Inferior parietal cortex (tissue), 1 donor: ENCODE data around the gene SENP3.

Source experiments
- DNase-seq: peaks from one replicate; pipeline ENCODE4 v3.0.0-alpha.2; 2016; ENCODE audit errors: extremely low spot score

SENP3 gene

DNA sequence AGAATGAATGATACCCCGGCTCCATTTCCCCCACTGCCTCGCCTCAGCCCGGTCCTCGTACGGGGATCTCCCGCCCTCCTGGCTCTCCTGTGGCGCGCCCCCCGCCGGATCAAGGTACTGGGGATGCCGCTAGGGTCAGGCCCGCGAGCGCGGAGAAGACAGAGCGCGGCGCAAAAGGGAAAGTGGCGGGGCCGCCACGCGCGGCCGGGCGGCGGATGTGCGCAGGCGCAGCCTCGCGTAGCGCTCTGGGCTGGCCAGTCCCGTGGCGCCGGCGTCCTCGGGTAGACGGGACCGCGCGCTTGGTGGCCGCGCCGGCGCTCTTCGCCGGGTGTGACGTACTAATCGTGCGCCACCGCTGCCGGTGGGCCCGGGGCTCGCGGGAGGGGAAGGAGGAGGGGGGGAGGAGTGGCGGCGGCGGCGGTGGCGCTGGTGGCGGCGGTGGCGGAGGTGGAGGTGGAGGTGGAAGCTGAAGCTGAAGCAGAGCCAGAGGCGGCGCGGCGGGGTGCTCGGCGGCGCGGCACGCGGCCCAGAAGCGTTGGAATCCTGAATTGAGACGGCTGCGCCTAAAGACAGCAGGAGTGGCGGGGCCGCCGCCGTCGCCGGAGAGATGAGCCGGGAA, at the start of gene SENP3:
Gene SENP3, plus strand, starts transcription at position 331 of the 619 bp plus-strand sequence. CDS start 1,158 bp downstream, outside the sequence.
- DNase-seq = peak; percentile 89

DNA sequence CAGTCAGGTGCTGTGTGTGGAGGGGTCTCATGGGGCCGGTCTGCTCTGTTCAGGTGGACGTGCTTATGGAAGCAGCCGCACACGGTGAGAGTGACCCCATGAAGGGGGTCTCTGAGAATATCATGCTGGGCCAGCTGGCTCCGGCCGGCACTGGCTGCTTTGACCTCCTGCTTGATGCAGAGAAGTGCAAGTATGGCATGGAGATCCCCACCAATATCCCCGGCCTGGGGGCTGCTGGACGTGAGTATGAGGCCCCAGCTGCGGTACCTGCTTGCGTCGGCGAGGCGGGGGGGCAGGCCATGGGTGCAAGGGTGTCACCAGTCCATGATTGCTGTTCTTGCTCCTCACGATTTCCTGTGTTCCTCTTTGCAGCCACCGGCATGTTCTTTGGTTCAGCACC, 49.6 kb upstream of the SENP3 start:
- no peak for DNase-seq

DNA sequence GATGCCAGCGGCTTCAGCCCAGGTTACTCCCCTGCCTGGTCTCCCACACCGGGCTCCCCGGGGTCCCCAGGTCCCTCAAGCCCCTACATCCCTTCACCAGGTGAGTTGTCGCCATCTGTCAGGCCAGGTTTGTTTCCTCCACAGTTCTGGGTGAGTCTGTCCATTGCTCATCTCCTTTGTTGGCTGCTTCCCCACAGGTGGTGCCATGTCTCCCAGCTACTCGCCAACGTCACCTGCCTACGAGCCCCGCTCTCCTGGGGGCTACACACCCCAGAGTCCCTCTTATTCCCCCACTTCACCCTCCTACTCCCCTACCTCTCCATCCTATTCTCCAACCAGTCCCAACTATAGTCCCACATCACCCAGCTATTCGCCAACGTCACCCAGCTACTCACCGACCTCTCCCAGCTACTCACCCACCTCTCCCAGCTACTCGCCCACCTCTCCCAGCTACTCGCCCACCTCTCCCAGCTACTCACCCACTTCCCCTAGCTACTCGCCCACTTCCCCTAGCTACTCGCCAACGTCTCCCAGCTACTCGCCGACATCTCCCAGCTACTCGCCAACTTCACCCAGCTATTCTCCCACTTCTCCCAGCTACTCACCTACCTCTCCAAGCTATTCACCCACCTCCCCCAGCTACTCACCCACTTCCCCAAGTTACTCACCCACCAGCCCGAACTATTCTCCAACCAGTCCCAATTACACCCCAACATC, 48.7 kb upstream of the SENP3 start:
- no peak for DNase-seq

DNA sequence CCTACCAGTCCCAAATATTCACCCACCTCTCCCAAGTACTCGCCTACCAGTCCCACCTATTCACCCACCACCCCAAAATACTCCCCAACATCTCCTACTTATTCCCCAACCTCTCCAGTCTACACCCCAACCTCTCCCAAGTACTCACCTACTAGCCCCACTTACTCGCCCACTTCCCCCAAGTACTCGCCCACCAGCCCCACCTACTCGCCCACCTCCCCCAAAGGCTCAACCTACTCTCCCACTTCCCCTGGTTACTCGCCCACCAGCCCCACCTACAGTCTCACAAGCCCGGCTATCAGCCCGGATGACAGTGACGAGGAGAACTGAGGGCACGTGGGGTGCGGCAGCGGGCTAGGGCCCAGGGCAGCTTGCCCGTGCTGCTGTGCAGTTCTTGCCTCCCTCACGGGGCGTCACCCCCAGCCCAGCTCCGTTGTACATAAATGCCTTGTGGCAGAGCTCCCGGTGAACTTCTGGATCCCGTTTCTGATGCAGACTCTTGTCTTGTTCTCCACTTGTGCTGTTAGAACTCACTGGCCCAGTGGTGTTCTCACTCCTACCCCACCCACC, 47.8 kb upstream of the SENP3 start:
- no peak for DNase-seq

DNA sequence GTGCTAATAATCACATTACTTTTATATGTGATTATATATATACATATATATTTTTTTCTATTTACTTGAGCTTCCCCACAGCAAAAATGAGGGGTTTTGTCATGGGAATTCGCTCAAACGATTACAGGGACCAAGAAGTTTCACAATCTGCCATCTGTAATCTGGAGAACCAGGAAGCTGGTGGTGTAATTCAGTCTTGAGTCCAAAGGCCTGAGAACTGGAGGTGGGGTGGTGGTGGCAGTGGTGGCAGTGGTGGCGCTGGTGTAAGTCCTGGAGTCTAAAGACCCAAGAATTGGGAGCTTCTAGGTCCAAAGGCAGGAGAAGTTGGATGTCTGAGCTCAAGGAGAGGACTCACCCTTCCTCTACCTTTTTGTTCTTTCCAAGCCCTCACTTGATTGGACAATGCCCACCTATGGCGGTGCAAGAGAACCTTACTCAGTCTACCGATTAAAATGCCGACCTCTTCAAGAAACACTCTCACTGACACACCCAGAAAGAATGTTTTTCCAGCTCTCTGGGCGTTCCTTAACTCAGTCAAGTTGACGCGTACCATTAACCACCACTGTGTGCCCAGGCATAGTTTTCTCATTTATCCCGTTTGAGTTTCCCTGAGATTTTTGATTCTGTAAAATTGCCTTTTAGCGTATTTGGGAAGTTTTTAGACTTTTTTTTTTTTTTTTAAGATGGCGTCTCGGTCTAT, 45.7 kb upstream of the SENP3 start:
- DNase-seq = no peak

DNA sequence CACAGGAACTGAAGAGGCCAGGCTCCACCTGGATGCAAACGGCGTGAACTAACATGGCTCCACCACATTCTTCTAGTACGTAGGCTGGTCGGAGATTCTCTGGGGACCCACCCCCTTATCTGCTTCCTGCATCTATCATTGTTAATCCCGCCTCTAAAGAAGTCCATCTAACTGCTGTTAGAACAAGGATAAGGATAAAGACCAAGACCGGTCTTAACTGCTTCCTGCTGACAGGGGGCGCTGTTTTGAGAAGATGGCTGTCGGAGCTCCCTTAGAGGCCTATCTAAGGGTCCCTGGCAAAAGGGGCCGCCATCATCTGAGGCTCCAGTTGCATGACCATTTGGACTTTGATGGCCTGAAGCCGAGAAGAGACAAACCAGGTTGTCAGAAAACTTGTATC, 38.7 kb upstream of the SENP3 start:
- DNase-seq = no peak

DNA sequence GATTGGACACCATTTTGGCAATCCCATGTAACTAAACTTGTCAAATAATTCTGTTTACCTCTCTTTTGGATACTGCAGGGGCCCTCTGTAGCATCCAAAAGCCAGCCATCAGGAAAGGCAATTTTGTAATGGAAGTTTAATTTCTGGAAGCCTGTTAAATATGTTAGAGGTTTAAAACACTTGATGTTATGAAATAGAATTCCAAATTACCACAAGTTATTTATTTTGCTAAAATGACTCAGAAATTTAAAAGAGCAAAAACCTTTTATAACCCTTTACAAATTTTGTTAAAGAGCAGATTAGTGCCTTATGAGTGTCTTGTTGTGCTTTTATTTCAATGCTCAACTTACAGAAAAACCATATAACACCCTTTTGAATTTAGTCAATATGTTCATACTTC, 32.9 kb upstream of the SENP3 start:
- no peak for DNase-seq

DNA sequence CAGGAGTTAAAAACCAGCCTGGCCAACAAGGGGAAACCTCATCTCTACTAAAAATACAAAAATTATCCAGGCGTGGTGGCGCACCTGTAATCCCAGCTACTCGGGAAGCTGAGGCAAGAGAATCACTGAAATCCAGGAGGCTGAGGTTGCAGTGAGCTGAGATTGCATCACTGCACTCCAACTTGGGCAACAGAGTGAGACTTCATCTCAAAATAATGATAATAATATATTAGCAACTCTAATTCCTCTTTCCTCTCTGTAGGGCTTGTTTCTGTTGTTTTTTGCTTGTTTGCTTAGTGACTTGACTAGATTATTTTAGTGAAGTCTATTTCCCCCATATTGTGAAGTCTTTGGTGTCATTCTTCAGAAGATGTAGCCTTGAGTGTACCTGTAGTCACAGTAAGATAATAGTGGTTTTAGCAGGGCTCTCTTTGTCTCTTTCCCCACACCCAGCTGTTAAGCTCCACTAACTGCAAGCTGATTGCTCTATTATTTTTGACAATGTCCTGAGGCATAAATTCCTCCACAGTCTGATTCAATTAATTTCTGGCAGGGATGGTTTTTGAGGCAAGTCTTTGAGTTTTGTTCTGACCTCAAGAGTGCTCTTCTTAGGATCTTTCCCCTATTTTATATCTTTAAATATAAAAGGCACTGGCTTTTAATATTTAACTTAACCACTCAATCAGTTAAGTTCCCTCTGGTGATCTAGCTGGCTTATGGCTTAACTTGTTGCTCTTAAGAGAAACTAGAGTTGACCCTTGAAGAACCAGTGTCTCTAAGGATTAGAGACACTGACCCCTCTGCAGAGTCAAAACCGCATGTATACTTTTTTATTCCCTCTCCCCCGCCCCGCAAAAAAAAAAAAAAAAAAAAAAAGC, 31.5 kb upstream of the SENP3 start:
- no peak for DNase-seq

DNA sequence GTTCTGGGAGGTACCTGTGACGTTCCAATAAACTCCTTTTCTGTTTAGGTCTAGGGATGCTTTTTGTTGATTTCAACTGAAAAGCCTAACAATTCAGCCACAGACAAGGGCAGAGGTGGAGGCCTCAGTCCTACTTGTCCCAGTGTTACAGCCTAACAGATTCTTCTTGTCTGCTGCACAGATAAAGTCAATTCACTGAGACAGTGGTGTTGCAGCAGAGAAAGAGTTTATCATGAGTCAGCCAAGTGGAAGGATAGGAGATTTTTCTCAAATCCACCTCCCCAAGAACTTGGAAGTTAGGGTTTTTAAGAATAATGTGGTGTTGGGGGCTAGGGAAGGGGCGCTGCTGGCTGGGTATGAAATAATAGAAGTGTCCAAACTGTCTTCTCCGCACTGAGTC, 23.7 kb upstream of the SENP3 start:
- no peak for DNase-seq

DNA sequence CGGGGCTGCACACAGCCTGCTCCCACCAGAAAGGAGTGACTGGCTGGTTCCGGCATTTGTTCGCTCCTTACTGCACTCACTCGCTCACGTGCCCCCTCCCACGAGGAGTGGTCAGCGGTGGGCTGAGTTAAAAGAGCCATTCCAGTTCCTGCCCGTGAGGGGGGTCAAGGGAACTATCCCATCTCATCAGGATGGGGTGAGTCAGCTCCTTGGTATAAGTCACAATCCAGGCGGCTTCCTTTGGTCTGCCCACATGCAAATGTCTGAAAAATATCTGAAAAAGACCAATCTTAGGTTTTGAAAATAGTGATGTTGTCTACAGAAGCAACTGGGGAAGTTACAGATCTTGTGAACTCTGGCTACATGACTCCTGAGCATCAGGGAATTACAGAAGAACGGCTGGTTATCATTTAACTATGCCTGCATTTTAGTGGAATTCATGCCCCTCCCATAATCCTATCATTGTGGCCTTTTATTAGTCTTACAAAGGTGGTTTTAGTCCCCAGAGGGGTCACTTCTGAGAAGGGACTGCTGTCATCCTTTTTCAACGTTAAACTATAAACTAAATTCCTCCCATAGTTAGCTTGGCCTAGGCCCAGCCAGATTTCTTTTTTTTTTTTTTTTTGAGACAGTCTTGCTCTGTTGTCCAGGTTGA, 22.7 kb upstream of the SENP3 start:
- no peak for DNase-seq

DNA sequence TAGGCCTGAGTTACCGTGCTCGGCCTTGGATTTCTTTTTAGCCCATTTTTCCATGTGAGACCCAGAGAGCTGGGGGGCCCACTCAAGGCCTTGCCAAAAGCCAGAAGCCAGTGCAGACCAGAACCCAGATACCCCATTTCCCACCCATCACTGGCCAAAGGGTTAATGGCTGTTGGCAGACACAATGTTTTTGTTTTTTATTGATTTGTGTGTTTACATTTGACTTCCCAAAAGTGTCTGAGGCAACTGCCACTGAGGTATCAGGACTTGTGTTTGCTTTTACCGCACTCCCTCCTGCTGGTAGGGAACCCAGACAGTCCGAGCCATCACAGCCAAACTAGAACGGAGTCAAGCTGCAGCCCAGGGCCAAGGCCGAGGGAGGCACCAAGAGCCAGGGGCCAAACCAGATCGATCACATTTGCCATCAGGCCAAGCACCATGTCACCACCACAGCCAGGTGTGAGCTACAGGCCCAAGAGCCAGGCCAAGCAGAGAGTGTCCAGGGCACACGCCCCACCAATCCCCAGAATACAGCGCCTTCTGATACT, 20.6 kb upstream of the SENP3 start:
- DNase-seq = no peak

DNA sequence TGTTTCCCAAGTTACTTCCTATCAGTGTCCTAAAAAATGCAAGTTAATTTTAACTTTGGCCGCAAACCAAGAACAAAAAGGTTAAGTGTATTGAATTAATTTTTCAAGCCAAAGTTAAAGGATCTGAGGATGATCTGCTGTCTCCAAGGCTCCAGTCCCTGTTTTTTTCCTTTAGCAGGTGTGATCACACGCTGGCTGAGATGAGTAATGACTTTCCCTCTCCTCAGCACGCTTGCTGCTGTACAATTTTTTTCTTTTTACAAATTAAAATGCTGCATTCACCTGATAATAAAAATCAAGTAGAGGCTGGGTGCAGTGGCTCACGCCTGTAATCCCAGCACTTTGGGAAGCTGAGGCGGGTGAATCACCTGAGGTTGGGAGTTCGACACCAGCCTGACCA, 16.8 kb upstream of the SENP3 start:
- no peak for DNase-seq

DNA sequence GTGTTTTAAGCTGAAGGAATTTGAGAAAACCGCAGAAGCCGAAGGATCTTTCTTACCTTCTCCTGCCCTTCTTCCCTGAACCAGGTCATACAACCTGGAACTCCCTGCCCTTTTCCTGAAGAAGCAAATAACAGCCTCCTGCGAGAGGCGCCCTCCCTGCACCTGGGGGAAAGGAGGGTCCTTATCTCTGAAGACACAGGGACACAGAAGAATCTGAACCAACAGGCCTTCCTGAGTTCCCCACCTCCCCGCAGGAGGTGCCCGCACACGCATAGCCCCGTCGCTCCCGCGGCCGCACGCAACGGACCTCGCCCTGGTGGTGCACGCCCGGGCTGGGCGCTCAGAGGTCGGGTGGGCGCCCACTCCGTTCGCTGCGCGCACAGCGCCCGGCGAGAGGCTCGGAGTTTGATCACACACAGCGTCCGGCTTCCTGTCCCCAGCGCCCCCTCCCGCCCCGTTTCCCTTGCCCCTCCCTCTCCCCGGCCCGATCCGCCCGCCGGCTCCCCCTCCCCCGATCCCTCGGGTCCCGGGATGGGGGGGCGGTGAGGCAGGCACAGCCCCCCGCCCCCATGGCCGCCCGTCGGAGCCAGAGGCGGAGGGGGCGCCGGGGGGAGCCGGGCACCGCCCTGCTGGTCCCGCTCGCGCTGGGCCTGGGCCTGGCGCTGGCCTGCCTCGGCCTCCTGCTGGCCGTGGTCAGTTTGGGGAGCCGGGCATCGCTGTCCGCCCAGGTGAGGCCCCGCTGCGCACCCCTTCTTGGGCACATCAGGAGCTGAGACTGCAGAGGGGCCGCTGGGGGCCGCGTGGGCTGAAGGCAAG, 12.9 kb upstream of the SENP3 start, which contains the start of gene TNFSF12:
Gene TNFSF12, plus strand, starts transcription at position 474 of the 816 bp plus-strand sequence. Its CDS starts 96 bp downstream, at position 570.
- DNase-seq = peak; percentile 12

DNA sequence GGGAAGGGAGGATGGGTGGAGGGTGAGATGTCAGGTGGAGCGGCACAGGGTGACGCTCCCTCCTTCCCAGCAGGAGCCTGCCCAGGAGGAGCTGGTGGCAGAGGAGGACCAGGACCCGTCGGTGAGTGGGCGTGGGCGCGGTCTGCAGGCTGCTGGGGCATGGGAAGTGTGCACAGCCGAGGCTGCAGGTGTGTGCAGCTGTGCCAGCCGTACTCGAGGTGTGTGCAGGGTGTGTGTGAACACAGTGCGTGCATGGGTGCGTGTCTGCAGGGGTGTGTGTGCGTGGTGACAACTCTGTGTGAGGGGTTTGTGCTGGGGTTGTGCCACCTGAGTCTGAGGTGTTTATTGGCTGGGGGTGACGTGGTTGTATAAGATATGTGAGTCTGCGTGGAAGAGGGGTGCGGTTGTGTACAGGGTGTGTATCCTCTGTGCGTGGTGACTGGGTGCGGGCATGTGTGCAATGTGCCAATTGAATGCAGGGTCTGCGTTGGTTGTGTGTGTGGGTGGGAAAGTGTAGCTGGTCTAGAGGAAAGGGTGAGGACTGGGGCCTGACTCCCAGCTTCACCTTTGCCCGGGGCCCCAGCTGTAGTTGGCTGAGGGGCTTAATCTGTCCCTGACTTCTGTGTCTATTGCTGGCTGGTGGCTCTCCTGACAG, 12.2 kb upstream of the SENP3 start:
- DNase-seq = no peak

DNA sequence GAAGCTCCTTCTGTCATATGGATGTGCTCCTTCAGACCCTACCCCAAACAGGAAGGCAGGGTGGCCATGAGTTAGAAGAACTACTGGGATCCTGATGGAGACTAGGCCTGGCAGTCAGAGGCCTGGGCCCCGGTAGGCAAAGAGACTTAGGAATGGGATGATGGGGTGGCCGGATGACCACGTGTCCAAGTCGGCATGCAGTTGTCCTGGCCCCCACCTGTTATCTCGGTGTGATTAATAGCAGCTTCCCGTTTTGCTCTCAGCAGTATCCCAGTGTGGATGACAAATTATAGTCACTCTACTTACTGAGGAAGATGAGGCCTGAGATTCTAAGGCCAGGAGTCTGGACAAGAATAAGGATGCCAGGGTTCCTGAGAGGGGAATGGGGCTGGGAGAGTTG, 11.4 kb upstream of the SENP3 start:
- no peak for DNase-seq

DNA sequence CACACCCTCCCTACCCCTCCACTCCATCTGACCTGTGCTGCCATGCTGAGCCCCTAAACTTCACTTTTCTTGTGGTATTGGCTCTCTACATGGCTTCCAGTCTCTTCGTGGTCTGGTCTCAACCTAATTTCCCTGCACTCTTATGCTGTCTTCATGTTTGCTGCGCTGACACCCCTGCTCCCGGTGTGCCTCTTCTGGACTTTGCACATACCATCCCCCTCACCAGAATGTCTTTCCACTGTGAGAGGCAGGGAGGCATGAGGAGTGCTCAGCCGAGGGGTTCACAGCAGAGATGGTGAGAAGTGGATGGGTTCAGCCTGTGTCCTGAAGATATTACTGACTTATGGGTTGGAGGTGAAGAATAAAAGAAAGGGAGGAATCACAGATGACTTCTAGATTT, 10.3 kb upstream of the SENP3 start:
- no peak for DNase-seq

DNA sequence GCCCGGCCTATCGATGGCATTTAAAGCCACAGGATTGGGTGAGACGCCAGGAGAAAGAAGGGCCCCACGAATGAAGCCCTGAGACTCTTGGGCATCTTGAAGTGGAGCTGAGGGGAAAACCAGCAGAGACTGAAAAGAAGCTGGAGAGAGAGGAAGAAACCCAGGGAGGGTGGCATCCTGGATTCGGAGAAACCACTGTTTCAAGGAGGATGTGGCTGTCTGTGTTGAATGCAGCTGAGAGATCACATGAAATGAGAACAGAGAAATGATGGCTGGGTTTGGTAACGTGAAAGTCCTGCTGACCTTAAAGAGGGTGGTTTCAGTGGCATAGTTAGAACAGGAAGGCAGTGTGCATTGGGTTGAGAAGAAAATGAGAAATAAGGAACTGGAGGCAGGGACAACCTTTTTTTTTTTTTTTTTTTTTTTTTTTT, 9.1 kb upstream of the SENP3 start:
- DNase-seq = peak; percentile 9

DNA sequence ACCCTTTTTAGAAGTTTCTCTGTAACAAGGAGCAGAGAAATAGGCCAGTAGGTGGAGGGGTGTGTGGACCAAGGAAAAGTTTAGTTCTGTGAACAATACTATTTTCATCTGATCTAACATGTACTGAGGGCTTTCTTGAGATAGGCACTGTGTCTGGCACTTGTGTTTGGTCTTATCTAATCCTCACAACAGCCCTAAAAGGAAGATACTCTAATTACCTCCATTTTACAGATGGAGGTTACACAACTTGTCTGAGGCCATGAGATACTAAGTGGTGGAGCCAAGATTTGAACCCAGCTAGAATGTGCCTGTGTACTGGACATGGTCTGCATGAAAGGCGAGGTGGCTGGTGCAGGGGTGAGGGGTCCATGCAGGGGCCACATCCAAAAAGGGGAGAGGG, 8.4 kb upstream of the SENP3 start:
- DNase-seq = no peak

DNA sequence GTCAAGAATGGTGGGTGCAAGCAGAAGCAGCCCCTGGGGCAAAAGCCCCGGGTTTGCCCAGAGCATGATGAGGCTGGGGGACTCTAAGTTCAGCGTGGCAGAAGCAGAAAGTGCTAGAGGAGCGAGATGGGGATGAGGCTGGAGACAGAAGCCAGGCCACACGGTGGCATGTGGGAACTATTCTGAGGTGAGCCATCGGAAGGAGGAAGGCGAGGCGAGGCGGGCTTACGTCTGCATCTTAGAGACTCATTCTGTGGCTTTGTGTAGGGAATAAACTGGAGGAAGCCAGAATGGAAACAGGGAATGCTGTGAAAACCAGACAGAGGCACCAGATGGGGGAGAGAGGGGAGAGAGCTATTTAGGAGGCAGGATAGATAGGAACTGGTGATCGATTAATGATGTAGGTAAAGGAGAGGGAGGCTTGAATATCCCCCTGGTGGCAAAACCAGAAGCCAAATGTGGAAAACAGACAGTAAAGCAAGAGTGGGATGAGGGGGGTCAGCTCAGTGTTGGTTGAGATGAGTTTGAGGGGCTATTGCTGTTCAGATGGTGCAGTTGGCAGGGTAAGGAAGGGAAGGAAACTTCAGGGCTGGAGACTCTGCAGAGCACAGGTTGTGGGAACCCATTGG, 6.3 kb upstream of the SENP3 start:
- DNase-seq = no peak
